Nephron (organoid): ENCODE data around the gene PLA2G4B.

Source experiments
- H3K27ac Mint-ChIP-seq, 3 experiments: 2 replicates each; pipeline ENCODE4 v1.8.0; 2020; ENCODE audit warnings: mixed read lengths in 3 of 3, mild to moderate bottlenecking in 2 of 3, moderate library complexity in 1 of 3
- H3K27me3 Mint-ChIP-seq: 2 replicates; pipeline ENCODE4 v1.8.0; 2021; ENCODE audit warnings: low read depth, mild to moderate bottlenecking, moderate library complexity, mixed read lengths
- H3K36me3 Mint-ChIP-seq: 2 replicates; pipeline ENCODE4 v1.8.0; 2020; ENCODE audit warnings: low read depth, mixed read lengths
- H3K4me1 Mint-ChIP-seq: 2 replicates; pipeline ENCODE4 v1.8.0; 2020; ENCODE audit warnings: mixed read lengths
- H3K4me3 Mint-ChIP-seq, 3 experiments: 2 replicates each; pipeline ENCODE4 v1.8.0; 2020; ENCODE audit warnings: mild to moderate bottlenecking in 3 of 3, mixed read lengths in 3 of 3, moderate library complexity in 2 of 3
- H3K9me3 Mint-ChIP-seq: 2 replicates; pipeline ENCODE4 v1.8.0; 2020; ENCODE audit warnings: mixed read lengths
- CTCF ChIP-seq, 3 experiments: fragments of 200-600 bp; sonication (generic); IDR thresholded peaks; one replicate each; pipeline ENCODE4 v1.5.0; 2021; ENCODE audit warnings: antibody characterized with exemption in 3 of 3; ENCODE audit not compliant: unreplicated experiment in 3 of 3

PLA2G4B gene

GRCh38 chr15:41862515-41863116 lies 24.0 kb downstream of the PLA2G4B start:
- no peaks in the 10 kb centered on the region for H3K36me3 Mint-ChIP-seq
- H3K27me3 Mint-ChIP-seq, result peaks cover 10% of the 10 kb centered on the region
- TF ChIP-seq CTCF (IDR thresholded peaks at IDR 0.05; ENCODE audit: unreplicated experiment in 3 of 3), result no peak

DNA sequence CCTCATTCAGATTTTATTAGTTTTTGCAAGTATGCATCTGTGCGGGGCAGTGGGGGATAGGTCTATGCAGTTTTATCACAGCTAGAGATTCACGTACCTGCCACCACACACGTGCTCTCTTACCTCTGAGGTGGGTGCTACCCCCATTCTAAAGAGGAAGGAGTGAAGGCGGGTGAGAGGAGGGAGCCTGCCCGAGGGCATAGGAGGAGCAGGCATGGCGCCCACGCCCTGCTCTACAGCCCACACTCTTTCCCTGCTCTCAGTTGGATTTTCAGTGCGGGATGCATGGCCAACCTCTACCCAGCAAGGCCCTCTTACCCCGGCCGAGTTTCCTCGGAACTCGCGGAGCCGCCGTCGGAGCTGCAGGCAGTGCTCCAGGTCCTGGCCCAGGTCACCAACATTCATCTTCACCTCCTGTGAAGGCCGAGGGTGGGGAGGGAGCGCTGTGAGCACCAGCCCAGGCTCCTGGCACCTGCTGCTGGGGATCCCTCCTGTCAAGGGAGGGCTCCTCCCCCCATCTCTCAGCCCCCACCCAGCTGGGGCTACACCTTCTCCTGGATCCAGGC lies 26.9 kb downstream of the PLA2G4B start:
- TF ChIP-seq CTCF (IDR thresholded peaks at IDR 0.05; ENCODE audit: unreplicated experiment in 3 of 3), result no peak
- H3K27ac Mint-ChIP-seq, result no peak overlapping the region
- no peaks in the 10 kb centered on the region for H3K9me3 Mint-ChIP-seq

More at GRCh38 chr15:41862515-41863116, 24.0 kb downstream of the PLA2G4B start:
- H3K4me1 Mint-ChIP-seq, result no peaks in the 10 kb centered on the region
- H3K27ac Mint-ChIP-seq, result no peak overlapping the region
- no peak overlapping the region for H3K4me3 Mint-ChIP-seq
- no peaks in the 10 kb centered on the region for H3K9me3 Mint-ChIP-seq

DNA sequence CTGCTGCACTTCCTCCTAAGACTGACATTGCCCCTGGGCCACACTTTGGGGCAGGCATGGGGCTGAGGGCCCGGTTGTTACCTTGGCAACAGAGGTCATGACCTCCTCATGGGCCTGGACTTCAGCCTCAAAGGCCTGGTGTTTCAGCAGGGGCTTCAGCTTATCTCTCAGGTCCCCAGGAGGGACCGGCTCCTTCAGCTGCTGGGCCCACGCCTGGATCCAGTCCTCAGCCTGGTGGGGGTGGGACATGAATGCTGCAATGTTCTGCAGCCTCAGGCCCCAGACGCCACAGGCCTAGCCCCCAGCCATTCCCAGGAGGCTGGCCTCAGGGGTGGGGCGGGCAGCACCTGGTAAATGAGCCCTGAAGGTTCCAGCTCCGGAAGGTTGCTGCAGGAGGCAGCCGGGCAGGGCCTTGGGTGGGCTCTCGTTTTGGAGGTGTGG lies 27.6 kb downstream of the PLA2G4B start:
- H3K9me3 Mint-ChIP-seq, result no peaks in the 10 kb centered on the region
- H3K27ac Mint-ChIP-seq, result no peak overlapping the region
- peaks cover 5% of the 10 kb centered on the region for H3K4me1 Mint-ChIP-seq
- no peak for TF ChIP-seq CTCF (IDR thresholded peaks at IDR 0.05; ENCODE audit: unreplicated experiment in 3 of 3)
- no peak overlapping the region for H3K4me3 Mint-ChIP-seq
- no peaks in the 10 kb centered on the region for H3K36me3 Mint-ChIP-seq
- H3K27me3 Mint-ChIP-seq, result peaks cover 13% of the 10 kb centered on the region

More for the DNA sequence above, 26.9 kb downstream of the PLA2G4B start:
- Mint-ChIP-seq H3K36me3 (no peaks in the 10 kb centered on the region), H3K27me3 (peaks cover 15% of the 10 kb centered on the region), H3K4me3 (no peak overlapping the region), H3K4me1 (peaks cover 3% of the 10 kb centered on the region)

GRCh38 chr15:41866872-41867579 lies 28.4 kb downstream of the PLA2G4B start:
- no peak overlapping the region for H3K4me3 Mint-ChIP-seq
- peaks cover 5% of the 10 kb centered on the region for H3K4me1 Mint-ChIP-seq
- peaks cover 10% of the 10 kb centered on the region for H3K27me3 Mint-ChIP-seq
- H3K36me3 Mint-ChIP-seq, result no peaks in the 10 kb centered on the region
- TF ChIP-seq CTCF (IDR thresholded peaks at IDR 0.05; ENCODE audit: unreplicated experiment in 3 of 3), result no peak
- H3K27ac Mint-ChIP-seq, result no peak overlapping the region
- H3K9me3 Mint-ChIP-seq, result no peaks in the 10 kb centered on the region

DNA sequence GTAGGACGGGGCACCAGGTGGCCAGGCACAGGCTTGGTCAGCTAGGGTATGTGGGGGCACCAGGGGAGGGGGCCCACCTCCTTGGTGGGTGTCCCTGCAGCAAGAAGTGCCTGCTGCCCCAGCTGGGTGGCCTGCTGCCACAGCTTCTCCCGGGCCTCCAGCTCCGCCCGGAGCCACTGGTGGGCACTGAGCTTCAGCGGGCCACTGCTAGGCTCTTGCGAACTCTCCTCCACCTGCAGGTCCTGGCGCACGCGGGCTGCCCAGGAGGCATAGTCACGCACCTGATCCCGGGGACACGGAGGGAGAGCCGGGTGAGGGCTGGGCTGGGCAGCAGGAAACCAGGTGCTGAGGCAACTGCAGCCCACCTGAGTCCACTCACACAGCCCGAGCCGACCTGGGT lies 29.7 kb downstream of the PLA2G4B start:
- H3K36me3 Mint-ChIP-seq, result no peaks in the 10 kb centered on the region
- TF ChIP-seq CTCF (IDR thresholded peaks at IDR 0.05; ENCODE audit: unreplicated experiment in 3 of 3), result no peak
- no peaks in the 10 kb centered on the region for H3K9me3 Mint-ChIP-seq
- peaks cover 5% of the 10 kb centered on the region for H3K4me1 Mint-ChIP-seq
- no peak overlapping the region for H3K4me3 Mint-ChIP-seq
- no peak overlapping the region for H3K27ac Mint-ChIP-seq
- peaks cover 12% of the 10 kb centered on the region for H3K27me3 Mint-ChIP-seq
